Activated CD8-positive, alpha-beta T cell treated with anti-CD3 and anti-CD28 coated beads for 36 hours (primary cell): ENCODE data around the gene KDSR. TPM values are rescaled to one million over a fixed set of nuclear protein-coding genes. Genes with fewer than 3 reads are reported as not detected.

Source experiments
- ATAC-seq: fragments of 200-7000 bp; cut with Tn5 transposase; one replicate; pipeline ENCODE4 v1.10.0; 2021; ENCODE audit warnings: mild to moderate bottlenecking, moderate library complexity
- CTCF ChIA-PET: fragments of 350-600 bp; sonication (Branson Sonifier 250); formaldehyde crosslinking; loops from one replicate; lab custom pipeline; 2021; ENCODE audit warnings: antibody characterized with exemption; lab: Charles Lee
- POLR2A ChIA-PET: fragments of 350-600 bp; sonication (Branson Sonifier 250); formaldehyde crosslinking; loops from one replicate; lab custom pipeline; 2021; ENCODE audit warnings: antibody characterized with exemption; lab: Charles Lee
- DNase-seq: peaks from one replicate; pipeline ENCODE4 v3.0.0-alpha.2; 2020
- H3K27ac Mint-ChIP-seq: one replicate; pipeline ENCODE4 v1.8.0; 2021; ENCODE audit warnings: mild to moderate bottlenecking, mixed read lengths
- H3K27me3 Mint-ChIP-seq: one replicate; pipeline ENCODE4 v1.8.0; 2021; ENCODE audit warnings: mixed read lengths
- H3K36me3 Mint-ChIP-seq: one replicate; pipeline ENCODE4 v1.8.0; 2021; ENCODE audit warnings: low read depth, mixed read lengths
- H3K4me1 Mint-ChIP-seq: one replicate; pipeline ENCODE4 v1.8.0; 2021; ENCODE audit warnings: low read depth, mixed read lengths
- H3K4me3 Mint-ChIP-seq: one replicate; pipeline ENCODE4 v1.8.0; 2021; ENCODE audit warnings: mild to moderate bottlenecking, moderate library complexity, mixed read lengths
- H3K9me3 Mint-ChIP-seq: one replicate; pipeline ENCODE4 v1.8.0; 2021; ENCODE audit warnings: mixed read lengths
- CTCF ChIP-seq: fragments of 200-600 bp; IDR thresholded peaks from one replicate; pipeline ENCODE4 v1.8.0; 2022; ENCODE audit warnings: antibody characterized with exemption, mild to moderate bottlenecking
- intact Hi-C: fragments of 100-400 bp; cut with micrococcal nuclease; formaldehyde crosslinking; loops from one replicate; pipeline ENCODE4 v1.10.0; 2022
- total RNA-seq, 2 experiments: library from RNA; stranded (reverse); gene quantifications; one replicate each; pipeline ENCODE4 v1.2.3, GENCODE V29; 2021

Gene KDSR
- total RNA-seq, 2 experiments from 2014 or later, result 53.4 TPM

DNA sequence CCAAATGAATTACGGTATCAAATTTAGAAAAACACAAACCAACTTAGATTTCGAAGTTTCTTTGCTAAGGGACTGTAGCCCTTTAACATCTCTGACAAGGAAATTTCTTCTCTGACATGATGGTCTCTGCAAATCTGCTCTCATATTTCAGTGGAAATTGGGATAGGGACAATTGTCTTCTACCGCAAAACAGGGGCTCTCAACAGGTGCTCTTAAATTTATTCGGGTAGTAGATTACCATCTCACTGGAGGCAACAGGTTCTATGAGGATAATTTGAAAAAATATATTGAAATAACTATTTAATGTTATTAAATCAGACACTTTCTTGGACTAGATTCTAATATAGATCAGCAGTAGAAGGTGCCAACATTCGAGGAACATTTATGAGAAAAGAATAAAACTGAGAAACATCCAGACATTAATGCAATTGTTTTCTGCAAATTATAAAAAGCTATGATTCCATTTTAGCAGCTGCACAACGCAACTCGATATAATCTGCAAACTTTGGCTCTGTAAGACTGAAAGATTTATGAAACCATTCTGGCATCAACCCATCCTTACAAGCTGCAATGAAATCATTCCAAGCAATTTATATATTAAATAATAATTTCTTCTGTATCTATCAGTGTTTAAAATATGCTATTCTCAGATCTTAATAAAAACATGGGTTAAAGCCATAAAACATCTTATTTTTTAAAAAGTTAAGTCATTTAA lies 37.4 kb downstream of the KDSR start:
- Mint-ChIP-seq H3K4me1 (no peaks in the 10 kb centered on the region), H3K36me3 (peaks cover 16% of the 10 kb centered on the region), H3K4me3 (no peak overlapping the region), H3K27ac (no peak overlapping the region), H3K9me3 (no peaks in the 10 kb centered on the region), H3K27me3 (no peaks in the 10 kb centered on the region)
- ATAC-seq, result no peak
- CTCF ChIA-PET, result interaction anchor here (1.4 to 1.5 kb wide), 2 partner anchors 12 to 312 kb away, joined by 4 to 7 read pairs; no protein-coding TSS in a partner anchor
- intact Hi-C loops, result no loop called here
- POLR2A ChIA-PET, result no interaction called here
- no peak for TF ChIP-seq CTCF
- DNase-seq, result no peak

- CTCF ChIA-PET, result interaction anchor here (2.9 to 7.4 kb wide), 6 partner anchors 12 to 309 kb away, joined by 14 to 140 read pairs (median 27); no protein-coding TSS in a partner anchor
- POLR2A ChIA-PET, result interaction anchor here (0.5 to 1.0 kb wide), 2 partner anchors 26 to 168 kb away, joined by 3 read pairs; no protein-coding TSS in a partner anchor
- H3K27me3 Mint-ChIP-seq, result no peaks in the 10 kb centered on the region
- H3K36me3 Mint-ChIP-seq, result peaks cover 6% of the 10 kb centered on the region
- DNase-seq, result no peak
- no peak overlapping the region for H3K4me3 Mint-ChIP-seq
- no peak for TF ChIP-seq CTCF
- H3K27ac Mint-ChIP-seq, result no peak overlapping the region
- no peaks in the 10 kb centered on the region for H3K9me3 Mint-ChIP-seq
- intact Hi-C loops, result no loop called here
- H3K4me1 Mint-ChIP-seq, result peaks cover 15% of the 10 kb centered on the region
- no peak for ATAC-seq
Measured at GRCh38 chr18:63326011-63326410, 41.0 kb downstream of the KDSR start.

- peaks cover 3% of the 10 kb centered on the region for H3K36me3 Mint-ChIP-seq
- intact Hi-C loops, result no loop called here
- H3K4me3 Mint-ChIP-seq, result no peak overlapping the region
- no peaks in the 10 kb centered on the region for H3K9me3 Mint-ChIP-seq
- no peaks in the 10 kb centered on the region for H3K27me3 Mint-ChIP-seq
- ChIA-PET CTCF (interaction anchor here (0.6 to 7.4 kb wide), 7 partner anchors 13 to 308 kb away, joined by 3 to 140 read pairs (median 20); no protein-coding TSS in a partner anchor), POLR2A (interaction anchor here (0.7 kb wide), 1 partner anchor 194 kb away, joined by 3 read pairs; no protein-coding TSS in a partner anchor)
- no peak for ATAC-seq
- no peak for TF ChIP-seq CTCF
- DNase-seq, result no peak
- H3K27ac Mint-ChIP-seq, result no peak overlapping the region
- H3K4me1 Mint-ChIP-seq, result peaks cover 19% of the 10 kb centered on the region
Measured at GRCh38 chr18:63325086-63325686, 41.8 kb downstream of the KDSR start.

DNA sequence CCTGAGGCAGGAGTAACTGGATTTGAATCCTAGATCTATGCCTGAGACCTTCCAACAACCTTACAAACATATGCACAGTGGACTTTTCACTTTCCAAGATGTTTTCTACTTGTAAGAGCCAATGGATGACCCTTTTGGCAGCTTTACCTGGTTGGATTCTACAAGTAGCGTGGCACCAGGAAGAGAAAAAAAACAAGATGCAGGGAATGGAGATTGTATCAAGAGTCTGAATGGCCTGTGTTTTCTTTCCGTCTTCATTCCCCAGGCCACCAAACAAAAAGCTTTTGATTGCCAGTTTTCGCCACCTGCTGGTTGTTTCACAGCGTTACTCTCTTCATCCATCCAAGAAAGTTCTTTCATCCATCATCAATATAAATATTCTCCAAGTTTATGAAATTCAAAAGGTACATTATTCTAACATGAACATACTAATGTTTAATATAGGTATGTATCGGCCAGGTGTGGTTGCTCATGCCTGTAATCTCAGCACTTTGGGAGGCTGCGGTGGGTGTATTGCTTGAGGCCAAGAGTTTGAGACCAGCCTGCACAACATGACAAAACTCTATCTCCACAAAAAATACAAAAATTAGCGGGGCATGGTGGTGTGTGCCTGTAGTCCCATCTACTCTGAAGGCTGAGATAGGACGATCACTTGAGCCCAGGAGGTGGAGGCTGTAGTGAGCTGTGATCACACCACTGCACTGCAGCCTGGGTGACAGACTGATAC lies 43.9 kb downstream of the KDSR start:
- intact Hi-C loops, result loop anchor here (2.0 kb wide), 1 partner anchor 306 kb away; no protein-coding TSS in a partner anchor
- Mint-ChIP-seq H3K9me3 (no peaks in the 10 kb centered on the region), H3K4me3 (no peak overlapping the region), H3K36me3 (peaks cover 13% of the 10 kb centered on the region), H3K27ac (no peak overlapping the region), H3K27me3 (no peaks in the 10 kb centered on the region), H3K4me1 (peaks cover 19% of the 10 kb centered on the region)
- TF ChIP-seq CTCF, result peak; percentile 86
- DNase-seq (peak; percentile 73), ATAC-seq (no peak)
- ChIA-PET CTCF (interaction anchor here (0.6 to 7.4 kb wide), 56 partner anchors 9 to 338 kb away, joined by 3 to 140 read pairs (median 4); no protein-coding TSS in a partner anchor), POLR2A (interaction anchor here (0.6 to 2.0 kb wide), 4 partner anchors 53 to 306 kb away, joined by 3 to 13 read pairs (median 4); no protein-coding TSS in a partner anchor)
